Subcutaneous abdominal adipose tissue (tissue), 5 donors: ENCODE results near the gene PIRT.
A peak's percentile ranks its signal among the peaks of the same experiment; 100 is the strongest.

Experiments used
- H3K27ac ChIP-seq: one replicate; pipeline ENCODE4 v1.7.0; 2013; ENCODE audit warnings: low read depth, mild to moderate bottlenecking, inconsistent platforms, low read length, moderate library complexity
- H3K27me3 ChIP-seq, 5 donors: one replicate each; pipeline ENCODE4 v1.7.0; 2013; ENCODE audit warnings: low read length in 5 of 5, inconsistent platforms in 1 of 5; ENCODE audit not compliant: control insufficient read depth in 5 of 5, insufficient read depth in 4 of 5
- H3K36me3 ChIP-seq, 5 donors: one replicate each; pipeline ENCODE4 v1.7.0; 2013; ENCODE audit warnings: low read length in 5 of 5; ENCODE audit not compliant: control insufficient read depth in 5 of 5, insufficient read depth in 5 of 5
- H3K4me1 ChIP-seq, 5 donors: one replicate each; pipeline ENCODE4 v1.7.0; 2013; ENCODE audit warnings: low read length in 5 of 5, mild to moderate bottlenecking in 3 of 5, moderate library complexity in 1 of 5; ENCODE audit not compliant: control insufficient read depth in 5 of 5, insufficient read depth in 5 of 5
- H3K4me3 ChIP-seq, 5 donors: one replicate each; pipeline ENCODE4 v1.7.0; 2013; ENCODE audit warnings: low read length in 5 of 5, low read depth in 1 of 5
- H3K9ac ChIP-seq, 5 donors: one replicate each; pipeline ENCODE4 v1.7.0; 2013; ENCODE audit warnings: low read length in 5 of 5, mild to moderate bottlenecking in 4 of 5, moderate library complexity in 3 of 5
- H3K9me3 ChIP-seq, 5 donors: one replicate each; pipeline ENCODE4 v1.7.0; 2013; ENCODE audit warnings: low read length in 5 of 5; ENCODE audit not compliant: control insufficient read depth in 5 of 5
- donor health status: healthy.
- donor health status: healthy.
- donor health status: healthy.
- donor health status: healthy.
- donor health status: healthy.

The PIRT gene

DNA sequence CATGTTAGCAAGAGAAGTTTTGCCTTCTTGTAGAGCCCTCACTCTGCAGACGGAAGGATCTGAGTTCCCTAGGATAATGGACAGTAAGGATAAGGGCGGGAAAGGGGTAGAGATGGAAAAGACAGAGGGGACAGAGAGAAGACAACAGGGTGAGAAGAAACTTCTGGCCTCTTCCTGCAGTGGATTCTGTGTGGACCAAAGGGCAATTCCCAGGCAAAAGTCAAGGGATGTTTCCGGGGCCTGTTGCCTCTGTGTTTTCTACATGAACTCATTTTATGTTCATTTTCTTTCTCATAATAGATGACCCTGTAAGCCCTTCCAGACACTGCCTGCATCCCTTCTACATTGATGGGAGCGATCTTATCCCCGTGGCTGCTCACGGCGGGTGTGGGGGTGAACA is 33.3 kb downstream of the PIRT start:
- no peaks in the 10 kb centered on the region for H3K9me3 ChIP-seq
- H3K4me1 ChIP-seq: peaks cover 0 to 5% (median 3%) of the 10 kb centered on the region in 5 donors
- no peak overlapping the region for H3K27ac ChIP-seq
- no peaks in the 10 kb centered on the region for H3K36me3 ChIP-seq
- H3K4me3 ChIP-seq: no peak overlapping the region
- H3K27me3 ChIP-seq: no peaks in the 10 kb centered on the region
- no peak overlapping the region for H3K9ac ChIP-seq

DNA sequence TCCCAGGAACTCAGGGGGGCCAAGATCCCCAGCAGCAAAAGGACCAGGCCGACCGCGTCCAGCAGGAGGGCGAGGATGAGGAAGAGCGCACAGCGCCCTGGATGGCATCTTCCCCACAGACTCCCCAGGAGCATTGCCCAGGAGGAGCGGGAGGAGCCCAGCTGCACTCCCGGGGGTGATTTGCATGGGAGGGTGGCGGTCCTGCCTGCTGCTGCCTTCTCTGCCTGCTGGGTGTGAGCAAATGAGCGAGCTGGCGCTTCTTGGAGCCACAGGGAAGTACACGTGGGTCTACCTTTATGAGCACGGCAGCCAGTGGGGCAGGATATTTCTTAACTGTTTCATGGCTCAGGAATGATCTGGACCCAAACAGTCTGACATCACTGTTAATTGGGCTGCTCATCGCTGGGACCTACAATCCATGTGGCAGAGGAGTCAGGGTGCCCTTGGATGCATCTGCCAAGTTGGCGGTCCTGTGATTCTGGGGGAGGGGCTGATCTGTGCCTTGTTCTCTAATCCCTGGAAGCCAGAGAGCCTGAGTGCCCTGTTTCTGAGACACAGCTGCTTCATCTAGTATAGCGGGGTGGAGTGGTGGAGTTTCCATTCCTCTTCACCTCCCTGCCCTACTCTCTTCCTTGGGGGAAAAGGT is 33.9 kb downstream of the PIRT start, which contains the start of gene TMEM238L:
TSS of gene TMEM238L (minus strand) at position 270 of the 646 bp plus-strand sequence. CDS start at position 134, 136 bp downstream.
- Histone ChIP-seq H3K36me3 (no peaks in the 10 kb centered on the region), H3K9ac (no peak within 1 kb of the TSS), H3K9me3 (no peaks in the 10 kb centered on the region), H3K27ac (no peak within 1 kb of the TSS), H3K4me1 (peaks cover 2 to 9% (median 9%) of the 10 kb centered on the region in 5 donors), H3K27me3 (no peaks in the 10 kb centered on the region), H3K4me3 (no peak within 1 kb of the TSS)

- H3K27ac ChIP-seq: no peak overlapping the region
These were observed 34.5 kb downstream of the PIRT start for GRCh38 chr17:10803350-10803749.

DNA sequence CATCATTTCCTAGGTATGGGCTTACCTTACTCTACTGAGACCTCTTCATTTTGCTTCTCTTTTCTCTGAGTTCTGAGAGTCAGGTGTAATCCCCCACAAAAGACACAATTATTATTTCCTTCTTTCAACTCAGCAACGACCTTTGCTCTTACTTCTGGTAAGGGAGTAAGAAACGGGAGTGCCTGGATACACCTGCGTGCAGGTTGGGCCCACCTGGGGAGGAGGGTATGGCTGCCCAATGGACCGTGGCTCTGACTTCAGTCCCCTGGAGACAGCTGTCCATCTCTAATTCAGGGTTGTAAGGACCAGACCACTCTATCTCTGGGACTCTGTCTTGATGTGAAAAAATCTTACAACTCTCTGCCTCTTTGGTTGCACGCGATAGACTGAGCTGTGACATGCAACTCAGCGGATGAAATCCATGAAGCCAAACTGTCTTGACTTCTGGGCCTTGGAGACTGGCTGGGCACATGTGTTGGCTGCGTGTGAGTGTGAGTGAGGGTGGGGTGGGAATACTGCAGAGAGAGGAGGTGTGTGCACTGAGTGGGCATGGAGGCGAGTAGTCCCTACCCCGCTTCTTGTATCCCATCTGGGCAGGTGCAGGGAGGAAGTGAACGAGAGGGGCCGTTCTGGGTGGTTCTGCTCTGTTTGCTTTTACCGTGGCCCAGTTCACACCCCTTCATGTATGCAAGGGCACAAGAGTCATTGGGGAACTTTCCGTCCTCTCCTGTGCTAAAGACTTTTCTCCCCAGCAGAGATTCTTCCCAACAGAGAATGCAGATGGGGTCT is 35.2 kb downstream of the PIRT start:
- no peak overlapping the region for H3K4me3 ChIP-seq
- H3K36me3 ChIP-seq: no peaks in the 10 kb centered on the region
- H3K4me1 ChIP-seq: peaks cover 2 to 22% (median 21%) of the 10 kb centered on the region in 5 donors
- H3K9me3 ChIP-seq: no peaks in the 10 kb centered on the region
- H3K27me3 ChIP-seq: no peaks in the 10 kb centered on the region
- no peak overlapping the region for H3K27ac ChIP-seq
- H3K9ac ChIP-seq: no peak overlapping the region

More at GRCh38 chr17:10803350-10803749, 34.5 kb downstream of the PIRT start:
- Histone ChIP-seq H3K27me3 (no peaks in the 10 kb centered on the region), H3K4me3 (no peak overlapping the region), H3K36me3 (no peaks in the 10 kb centered on the region), H3K9ac (no peak overlapping the region), H3K9me3 (no peaks in the 10 kb centered on the region), H3K4me1 (peaks cover 2 to 15% (median 15%) of the 10 kb centered on the region in 5 donors)

DNA sequence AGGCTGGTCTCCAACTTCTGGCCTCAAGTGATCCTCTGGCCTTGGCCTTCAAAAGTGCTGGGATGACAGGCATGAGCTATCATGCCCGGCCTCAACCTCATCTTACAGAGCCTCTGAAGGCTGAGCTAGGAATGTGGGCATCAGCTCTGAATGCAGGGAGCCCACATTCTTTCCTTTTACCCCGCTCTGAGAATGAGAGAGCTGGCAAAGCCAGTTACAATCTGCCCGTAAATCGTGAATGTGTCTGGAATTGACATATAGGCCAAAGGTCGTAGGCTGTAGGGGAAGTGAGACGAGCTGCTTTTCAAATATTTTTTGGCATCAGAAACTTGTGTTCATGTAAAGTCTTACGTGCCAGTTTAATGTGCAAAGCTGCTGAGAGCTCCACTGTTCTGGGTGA is 38.5 kb downstream of the PIRT start:
- Histone ChIP-seq H3K4me1 (peaks cover 2 to 26% (median 24%) of the 10 kb centered on the region in 5 donors), H3K27me3 (no peaks in the 10 kb centered on the region), H3K27ac (peak overlapping the region; percentile 71), H3K4me3 (no peak overlapping the region), H3K9me3 (no peaks in the 10 kb centered on the region), H3K9ac (no peak overlapping the region), H3K36me3 (no peaks in the 10 kb centered on the region)

GRCh38 chr17:10798910-10799309 is 39.0 kb downstream of the PIRT start:
- Histone ChIP-seq H3K4me1 (peaks cover 2 to 25% (median 24%) of the 10 kb centered on the region in 5 donors), H3K4me3 (no peak overlapping the region), H3K36me3 (no peaks in the 10 kb centered on the region), H3K9me3 (no peaks in the 10 kb centered on the region), H3K9ac (peak overlapping the region in 3 of 5 donors; percentile 21 to 36 (median 32)), H3K27ac (peak overlapping the region; percentile 71), H3K27me3 (no peaks in the 10 kb centered on the region)

DNA sequence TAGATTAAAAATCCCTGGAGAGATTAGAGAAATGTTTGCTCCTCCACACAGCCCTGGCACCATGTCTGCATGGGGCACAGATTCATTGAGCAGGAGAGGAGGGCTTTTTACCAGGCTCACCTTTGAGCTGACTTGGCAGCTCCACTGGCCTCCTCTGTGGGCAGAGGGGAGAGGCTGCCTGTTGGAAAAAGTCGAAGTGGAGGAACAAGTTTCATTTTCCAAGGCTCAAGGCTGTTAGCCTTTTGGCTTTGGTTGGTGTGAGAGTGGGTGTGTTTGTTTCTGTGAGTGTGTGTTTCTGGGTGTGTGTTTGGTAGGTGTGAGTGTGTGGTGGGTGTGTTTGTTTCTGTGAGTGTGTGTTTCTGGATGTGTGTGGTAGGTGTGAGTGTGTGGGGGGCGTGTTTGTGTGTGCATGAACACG is 39.5 kb downstream of the PIRT start:
- peak overlapping the region in 4 of 5 donors; percentile 6 to 46 (median 22) for H3K4me3 ChIP-seq
- H3K27me3 ChIP-seq: no peaks in the 10 kb centered on the region
- peak overlapping the region in 3 of 5 donors; percentile 11 to 36 (median 21) for H3K9ac ChIP-seq
- peak overlapping the region; percentile 71 for H3K27ac ChIP-seq
- no peaks in the 10 kb centered on the region for H3K9me3 ChIP-seq
- peaks cover 2 to 29% (median 24%) of the 10 kb centered on the region in 5 donors for H3K4me1 ChIP-seq
- no peaks in the 10 kb centered on the region for H3K36me3 ChIP-seq

- Histone ChIP-seq H3K9me3 (no peaks in the 10 kb centered on the region), H3K4me3 (peak overlapping the region in 4 of 5 donors; percentile 6 to 46 (median 22)), H3K36me3 (no peaks in the 10 kb centered on the region), H3K27ac (peak overlapping the region; percentile 71), H3K27me3 (no peaks in the 10 kb centered on the region), H3K9ac (peak overlapping the region in 1 of 5 donors; percentile 11), H3K4me1 (peaks cover 2 to 32% (median 24%) of the 10 kb centered on the region in 5 donors)
These were observed 40.2 kb downstream of the PIRT start for GRCh38 chr17:10797476-10798328.

- Histone ChIP-seq H3K9ac (no peak overlapping the region), H3K27me3 (no peaks in the 10 kb centered on the region), H3K27ac (no peak overlapping the region), H3K4me3 (no peak overlapping the region), H3K36me3 (no peaks in the 10 kb centered on the region), H3K4me1 (peaks cover 11 to 39% (median 29%) of the 10 kb centered on the region in 5 donors), H3K9me3 (no peaks in the 10 kb centered on the region)
These were observed 44.1 kb downstream of the PIRT start for GRCh38 chr17:10793816-10794215.
